ENCODE measurements around the gene HAGHL.
"Not testable (repeated sequence)": the region's sequence is repeated elsewhere in the genome, so short reads cannot be mapped to it uniquely, and the experiment has no call there.

Gene HAGHL

DNA sequence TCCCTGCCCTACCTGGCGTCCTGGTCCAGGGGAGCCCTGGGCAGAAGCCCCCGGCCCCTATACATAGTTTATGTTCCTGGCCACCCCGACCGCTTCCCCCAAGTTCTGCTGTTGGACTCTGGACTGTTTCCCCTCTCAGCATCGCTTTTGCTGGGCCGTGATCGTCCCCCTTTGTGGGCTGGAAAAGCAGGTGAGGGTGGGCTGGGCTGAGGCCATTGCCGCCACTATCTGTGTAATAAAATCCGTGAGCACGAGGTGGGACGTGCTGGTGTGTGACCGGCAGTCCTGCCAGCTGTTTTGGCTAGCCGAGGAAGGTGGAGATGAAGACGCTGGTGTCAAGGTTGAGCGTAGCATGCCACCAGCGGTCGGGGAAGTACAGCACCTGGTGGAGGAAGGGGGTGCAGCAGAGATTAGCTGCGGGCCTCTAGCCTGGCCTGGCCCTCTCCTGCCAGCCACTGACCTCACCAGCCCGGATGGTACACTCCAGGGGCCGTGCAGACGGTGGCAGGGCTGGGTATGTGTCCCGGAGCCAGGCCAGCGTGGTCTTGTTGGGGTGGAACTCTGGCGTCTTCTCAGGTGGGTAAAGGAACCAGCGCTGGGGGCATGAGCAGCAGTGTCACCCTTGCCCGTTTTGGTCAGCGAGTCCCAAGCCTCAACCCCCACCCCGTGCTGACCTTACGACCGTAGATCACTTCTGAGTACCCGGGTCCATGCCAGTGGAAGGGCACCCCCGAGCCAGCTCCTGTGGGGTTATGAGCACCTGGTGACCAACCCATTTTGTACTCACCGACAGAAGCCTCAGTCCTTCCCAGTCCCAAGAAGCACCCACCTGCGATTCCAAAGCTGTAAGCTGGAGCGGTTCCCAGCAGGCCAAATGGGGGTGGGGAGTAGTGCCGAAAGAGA, 44.2 kb upstream of the HAGHL start:
- H3K27me3 ChIP-seq (ENCODE audit: control insufficient read depth, insufficient read depth, low read length): no peaks in the 10 kb centered on the region
- H3K9me3 ChIP-seq (ENCODE audit: control insufficient read depth, insufficient read depth, low read length): no peaks in the 10 kb centered on the region
- DNase-seq (ENCODE audit: low read depth, low spot score): no peak
- H3K4me3 ChIP-seq (ENCODE audit: low read length): no peak overlapping the region
- no CpG with 5 or more reads among the region's 36 CpGs for WGBS (ENCODE audit: insufficient coverage, insufficient read length)
- peaks cover 5% of the 10 kb centered on the region for H3K4me1 ChIP-seq (ENCODE audit: control insufficient read depth, insufficient read depth, low read length)
- peaks cover 28% of the 10 kb centered on the region for H3K36me3 ChIP-seq (ENCODE audit: control insufficient read depth, insufficient read depth, low read length)
- no peak overlapping the region for H3K27ac ChIP-seq (ENCODE audit: low read length)

GRCh38 chr16:683396-684070, 43.4 kb upstream of the HAGHL start:
- H3K36me3 ChIP-seq (ENCODE audit: control insufficient read depth, insufficient read depth, low read length): peaks cover 28% of the 10 kb centered on the region

GRCh38 chr16:684071-684794, 42.7 kb upstream of the HAGHL start, which contains the start of gene JMJD8:
Gene JMJD8, minus strand, starts transcription at chr16:684334. Its CDS starts 15 bp downstream, at chr16:684319.
- Histone ChIP-seq H3K9me3 (ENCODE audit: control insufficient read depth, insufficient read depth, low read length) (no peaks in the 10 kb centered on the region), H3K4me3 (ENCODE audit: low read length) (peak within 1 kb of the TSS; percentile 94), H3K36me3 (ENCODE audit: control insufficient read depth, insufficient read depth, low read length) (peaks cover 31% of the 10 kb centered on the region), H3K4me1 (ENCODE audit: control insufficient read depth, insufficient read depth, low read length) (peaks cover 3% of the 10 kb centered on the region; the same call in 1 of the 2 replicates), H3K27ac (ENCODE audit: low read length) (no peak within 1 kb of the TSS), H3K27me3 (ENCODE audit: control insufficient read depth, insufficient read depth, low read length) (no peaks in the 10 kb centered on the region)
- WGBS (ENCODE audit: insufficient coverage, insufficient read length): no CpG with 5 or more reads among the region's 91 CpGs
- DNase-seq (ENCODE audit: low read depth, low spot score): no peak

More at GRCh38 chr16:683396-684070, 43.4 kb upstream of the HAGHL start:
- Histone ChIP-seq H3K4me3 (ENCODE audit: low read length) (peak overlapping the region; percentile 94), H3K9me3 (ENCODE audit: control insufficient read depth, insufficient read depth, low read length) (no peaks in the 10 kb centered on the region), H3K27me3 (ENCODE audit: control insufficient read depth, insufficient read depth, low read length) (no peaks in the 10 kb centered on the region), H3K27ac (ENCODE audit: low read length) (no peak overlapping the region), H3K4me1 (ENCODE audit: control insufficient read depth, insufficient read depth, low read length) (peaks cover 5% of the 10 kb centered on the region)
- no peak for DNase-seq (ENCODE audit: low read depth, low spot score)
- no CpG with 5 or more reads among the region's 57 CpGs for WGBS (ENCODE audit: insufficient coverage, insufficient read length)

DNA sequence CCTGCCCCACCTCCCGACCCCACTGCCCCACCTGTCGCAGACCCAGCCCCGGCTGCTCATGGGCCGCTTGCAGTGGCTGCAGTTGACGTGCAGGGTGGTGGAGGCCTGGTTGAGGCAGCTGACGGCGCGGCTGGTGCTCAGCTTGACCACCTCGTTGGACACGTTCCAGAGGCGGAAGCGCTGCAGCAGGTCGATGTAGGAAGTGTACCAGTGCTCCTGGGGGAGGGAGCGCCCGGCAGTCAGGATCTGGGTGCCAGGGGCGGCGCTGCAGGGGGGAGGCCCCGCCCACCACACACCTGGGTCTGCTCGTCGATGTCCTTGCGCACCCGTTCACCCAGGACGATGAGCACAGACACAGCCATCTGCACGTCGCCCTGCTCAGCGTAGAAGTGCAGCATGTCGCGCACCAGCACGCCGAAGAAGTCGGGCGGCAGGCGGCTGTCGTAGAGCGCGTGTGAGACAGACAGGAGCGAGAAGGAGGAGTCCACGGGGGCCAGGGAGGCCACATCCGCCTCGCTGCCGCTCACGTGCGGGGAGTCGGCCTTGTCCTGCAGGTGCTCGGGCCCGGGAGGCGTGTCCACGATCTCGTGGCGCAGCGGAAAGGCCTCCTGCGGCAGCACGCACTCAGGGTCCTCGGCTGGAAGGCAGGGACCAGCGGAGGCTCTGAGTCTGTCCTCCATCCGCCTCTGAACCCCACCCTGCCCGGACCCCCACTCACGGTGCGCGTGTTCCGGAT, 41.8 kb upstream of the HAGHL start:
- no peaks in the 10 kb centered on the region for H3K9me3 ChIP-seq (ENCODE audit: control insufficient read depth, insufficient read depth, low read length)
- no peak overlapping the region for H3K4me3 ChIP-seq (ENCODE audit: low read length)
- no peak for DNase-seq (ENCODE audit: low read depth, low spot score)
- no peaks in the 10 kb centered on the region for H3K27me3 ChIP-seq (ENCODE audit: control insufficient read depth, insufficient read depth, low read length)
- no CpG with 5 or more reads among the region's 61 CpGs for WGBS (ENCODE audit: insufficient coverage, insufficient read length)
- H3K36me3 ChIP-seq (ENCODE audit: control insufficient read depth, insufficient read depth, low read length): peaks cover 32% of the 10 kb centered on the region
- H3K27ac ChIP-seq (ENCODE audit: low read length): no peak overlapping the region
- peaks cover 8% of the 10 kb centered on the region for H3K4me1 ChIP-seq (ENCODE audit: control insufficient read depth, insufficient read depth, low read length)

DNA sequence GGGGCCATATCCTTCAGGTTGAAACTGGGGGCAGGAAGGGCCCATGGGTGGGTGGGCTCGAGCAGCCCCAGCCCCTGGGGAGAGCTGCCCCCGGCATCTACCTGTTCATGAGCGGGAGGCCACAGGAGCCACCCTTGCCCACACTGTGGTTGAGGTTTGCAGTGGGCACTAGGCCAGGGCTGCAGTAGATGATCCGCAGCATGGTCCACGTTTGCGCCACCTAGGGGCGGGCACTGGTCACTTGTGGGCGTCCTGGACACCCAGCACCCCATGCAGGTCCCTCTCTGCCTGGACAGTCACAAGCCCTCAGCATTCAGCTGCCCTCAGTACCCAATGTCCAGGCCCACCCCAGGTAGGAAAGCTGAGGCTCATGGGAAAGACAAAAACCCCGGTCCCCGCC, 40.9 kb upstream of the HAGHL start:
- WGBS (ENCODE audit: insufficient coverage, insufficient read length): no CpG with 5 or more reads among the region's 10 CpGs
- H3K27ac ChIP-seq (ENCODE audit: low read length): no peak overlapping the region
- no peak for DNase-seq (ENCODE audit: low read depth, low spot score)

GRCh38 chr16:686459-687260, 40.2 kb upstream of the HAGHL start:
- H3K36me3 ChIP-seq (ENCODE audit: control insufficient read depth, insufficient read depth, low read length): peaks cover 32% of the 10 kb centered on the region
- no CpG with 5 or more reads among the region's 51 CpGs for WGBS (ENCODE audit: insufficient coverage, insufficient read length)
- no peaks in the 10 kb centered on the region for H3K9me3 ChIP-seq (ENCODE audit: control insufficient read depth, insufficient read depth, low read length)
- H3K27ac ChIP-seq (ENCODE audit: low read length): no peak overlapping the region
- no peaks in the 10 kb centered on the region for H3K27me3 ChIP-seq (ENCODE audit: control insufficient read depth, insufficient read depth, low read length)
- H3K4me1 ChIP-seq (ENCODE audit: control insufficient read depth, insufficient read depth, low read length): peaks cover 6% of the 10 kb centered on the region
- no peak overlapping the region for H3K4me3 ChIP-seq (ENCODE audit: low read length)
- DNase-seq (ENCODE audit: low read depth, low spot score): no peak

More for the DNA sequence above, 40.9 kb upstream of the HAGHL start:
- Histone ChIP-seq H3K4me3 (ENCODE audit: low read length) (no peak overlapping the region), H3K27me3 (ENCODE audit: control insufficient read depth, insufficient read depth, low read length) (no peaks in the 10 kb centered on the region), H3K4me1 (ENCODE audit: control insufficient read depth, insufficient read depth, low read length) (peaks cover 8% of the 10 kb centered on the region), H3K9me3 (ENCODE audit: control insufficient read depth, insufficient read depth, low read length) (no peaks in the 10 kb centered on the region), H3K36me3 (ENCODE audit: control insufficient read depth, insufficient read depth, low read length) (peaks cover 32% of the 10 kb centered on the region)

DNA sequence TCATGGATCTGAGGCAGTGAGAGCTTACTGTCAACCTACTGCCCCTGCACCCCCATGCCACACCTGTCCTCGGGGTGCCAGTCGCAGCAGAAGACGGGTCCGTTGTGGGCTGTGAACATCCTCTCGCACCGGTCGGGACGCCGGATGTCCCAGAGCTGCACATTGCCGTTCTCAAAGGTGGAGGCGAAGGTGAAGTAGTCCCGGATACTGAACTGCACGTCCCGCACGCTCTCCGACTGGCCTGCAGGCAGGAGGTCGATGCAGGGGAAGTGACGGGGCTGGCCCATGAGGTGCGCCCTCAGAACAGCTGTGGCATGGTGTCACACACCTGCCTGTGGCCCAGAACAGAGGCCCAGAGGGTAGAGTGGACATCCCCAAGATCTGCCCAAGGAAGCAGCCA, 39.4 kb upstream of the HAGHL start:
- no peak for DNase-seq (ENCODE audit: low read depth, low spot score)
- no peak overlapping the region for H3K27ac ChIP-seq (ENCODE audit: low read length)
- H3K4me3 ChIP-seq (ENCODE audit: low read length): no peak overlapping the region
- peaks cover 23% of the 10 kb centered on the region for H3K36me3 ChIP-seq (ENCODE audit: control insufficient read depth, insufficient read depth, low read length)
- H3K4me1 ChIP-seq (ENCODE audit: control insufficient read depth, insufficient read depth, low read length): peaks cover 6% of the 10 kb centered on the region
- H3K27me3 ChIP-seq (ENCODE audit: control insufficient read depth, insufficient read depth, low read length): no peaks in the 10 kb centered on the region
- no peaks in the 10 kb centered on the region for H3K9me3 ChIP-seq (ENCODE audit: control insufficient read depth, insufficient read depth, low read length)
- no CpG with 5 or more reads among the region's 19 CpGs for WGBS (ENCODE audit: insufficient coverage, insufficient read length)

DNA sequence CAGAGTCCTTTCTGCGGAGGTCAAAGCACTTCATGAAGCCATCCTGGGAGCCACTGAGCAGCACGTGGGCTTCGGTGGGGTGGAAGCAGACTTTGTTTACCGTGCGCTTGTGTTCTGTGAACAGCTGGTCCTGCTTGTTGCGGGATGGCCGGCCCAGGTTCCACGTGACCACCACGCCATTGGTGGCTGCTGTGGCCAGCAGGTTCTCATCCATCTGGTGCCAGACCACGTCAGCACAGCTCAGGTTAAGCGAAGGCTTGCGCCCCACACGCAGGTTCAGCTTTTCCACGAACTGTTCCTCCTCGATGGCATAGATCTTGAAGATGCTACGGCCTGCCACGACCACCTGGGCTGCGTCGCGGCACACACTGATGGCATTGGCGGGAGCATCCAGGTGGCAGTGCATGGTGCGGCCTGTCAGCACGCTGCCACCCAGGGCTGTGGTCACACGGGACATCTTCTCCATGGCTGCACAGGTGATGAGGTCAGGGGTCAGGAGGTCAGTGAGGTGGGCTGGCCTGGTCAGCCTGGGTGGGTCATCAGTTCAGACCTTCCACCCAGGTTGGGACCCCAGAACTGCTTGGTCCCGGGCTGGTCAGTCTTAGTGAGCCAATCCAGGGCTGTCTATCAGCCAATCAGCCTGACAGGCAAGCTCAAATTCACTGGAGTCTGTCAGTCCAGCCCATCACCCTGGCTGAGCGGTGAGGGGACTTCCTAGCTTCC, 37.6 kb upstream of the HAGHL start:
- Histone ChIP-seq H3K4me3 (ENCODE audit: low read length) (peak overlapping the region; percentile 85; the same call in 1 of the 2 replicates), H3K27ac (ENCODE audit: low read length) (no peak overlapping the region), H3K36me3 (ENCODE audit: control insufficient read depth, insufficient read depth, low read length) (peaks cover 17% of the 10 kb centered on the region), H3K27me3 (ENCODE audit: control insufficient read depth, insufficient read depth, low read length) (no peaks in the 10 kb centered on the region), H3K9me3 (ENCODE audit: control insufficient read depth, insufficient read depth, low read length) (no peaks in the 10 kb centered on the region), H3K4me1 (ENCODE audit: control insufficient read depth, insufficient read depth, low read length) (peaks cover 8% of the 10 kb centered on the region)
- no CpG with 5 or more reads among the region's 26 CpGs for WGBS (ENCODE audit: insufficient coverage, insufficient read length)
- DNase-seq (ENCODE audit: low read depth, low spot score): no peak

DNA sequence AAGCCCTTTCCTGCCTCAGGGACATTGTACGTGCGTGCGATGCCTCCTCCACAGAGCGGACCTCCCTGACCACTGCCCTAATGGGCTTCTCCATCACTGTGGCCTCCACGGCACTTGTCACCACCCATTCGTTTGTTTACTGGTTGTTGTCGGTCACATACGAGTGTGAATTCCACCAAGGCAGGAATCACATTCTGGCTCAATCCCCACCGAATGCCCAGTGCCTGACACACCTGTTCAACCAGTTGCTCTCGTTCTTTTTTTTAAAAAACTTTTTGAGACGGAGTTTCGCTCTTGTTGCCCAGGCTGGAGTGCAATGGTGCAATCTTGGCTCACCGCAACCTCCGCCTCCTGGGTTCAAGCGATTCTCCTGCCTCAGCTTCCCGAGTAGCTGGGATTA, 35.7 kb upstream of the HAGHL start:
- WGBS (ENCODE audit: insufficient coverage, insufficient read length): no CpG with 5 or more reads among the region's 16 CpGs
- H3K27ac ChIP-seq (ENCODE audit: low read length); H3K4me3 ChIP-seq (ENCODE audit: low read length); H3K27me3 ChIP-seq (ENCODE audit: control insufficient read depth, insufficient read depth, low read length); DNase-seq (ENCODE audit: low read depth, low spot score); H3K9me3 ChIP-seq (ENCODE audit: control insufficient read depth, insufficient read depth, low read length): not testable (repeated sequence)
- H3K36me3 ChIP-seq (ENCODE audit: control insufficient read depth, insufficient read depth, low read length): peaks cover 13% of the 10 kb centered on the region
- H3K4me1 ChIP-seq (ENCODE audit: control insufficient read depth, insufficient read depth, low read length): peaks cover 11% of the 10 kb centered on the region
